Transverse colon (tissue), 4 donors: ENCODE results near the gene PCBP3. TPM values are rescaled to one million over a fixed set of nuclear protein-coding genes. Genes with fewer than 3 reads are reported as not detected.

Experiments
- DNase-seq: peaks from one replicate; pipeline ENCODE4 v3.0.0-alpha.2; 2019
- H3K27ac ChIP-seq, 4 donors: fragments of 200-600 bp; sonication (generic); 2 replicates each; pipeline ENCODE4 v1.5.1; 2016 to 2018; ENCODE audit warnings: inconsistent platforms in 4 of 4
- H3K27me3 ChIP-seq: fragments of 200-600 bp; sonication (generic); 2 replicates; pipeline ENCODE4 v1.5.1; 2017; ENCODE audit warnings: inconsistent platforms
- H3K36me3 ChIP-seq, 4 donors: fragments of 200-600 bp; sonication (generic); 2 replicates each; pipeline ENCODE4 v1.5.1; 2017 to 2019; ENCODE audit warnings: inconsistent platforms in 4 of 4
- H3K4me1 ChIP-seq, 4 donors: fragments of 200-600 bp; sonication (generic); 2 replicates each; pipeline ENCODE4 v1.5.1; 2017 to 2020; ENCODE audit warnings: inconsistent platforms in 4 of 4
- H3K4me3 ChIP-seq, 4 donors: fragments of 200-600 bp; sonication (generic); 1 replicate in 1 of 4; 2 replicates in 3 of 4; pipeline versions ENCODE4 v1.5.1 to v1.6.1; 2017 to 2019; ENCODE audit warnings: inconsistent platforms in 4 of 4
- H3K9me3 ChIP-seq, 2 donors: fragments of 200-600 bp; sonication (generic); 2 replicates each; pipeline ENCODE4 v1.5.1; 2017 to 2019; ENCODE audit warnings: inconsistent platforms in 2 of 2
- EP300 ChIP-seq: sonication (generic); formaldehyde crosslinking; IDR thresholded peaks from one replicate; pipeline ENCODE4 v1.6.1; 2017; ENCODE audit warnings: antibody characterized with exemption, low read depth
- POLR2A ChIP-seq: fragments of 450-650 bp; IDR thresholded peaks from one replicate; pipeline ENCODE4 v1.6.1; 2016; ENCODE audit warnings: antibody characterized with exemption, mild to moderate bottlenecking, moderate library complexity
- POLR2AphosphoS5 ChIP-seq, 3 donors: sonication (generic); formaldehyde crosslinking; IDR thresholded peaks; one replicate each; pipeline ENCODE4 v1.6.1; 2016; ENCODE audit warnings: antibody characterized with exemption in 3 of 3
- WGBS, 2 donors: methylation state at CpG; one replicate each; pipeline ENCODE4 v1.1.5; 2018; ENCODE audit warnings: low coverage in 1 of 2; 5-methylcytosine and 5-hydroxymethylcytosine counted together
- in situ Hi-C, 4 donors: fragments of 200-750 bp; cut with MboI; loops; one replicate each; pipeline versions ENCODE4 v1.15.0 to v1.15.1; 2017; ENCODE audit warnings: low sequenced_read_pairs in 3 of 4, low pct_ligation_motif_present in 1 of 4, low pct_unique_long_range_greater_than_20kb in 1 of 4
- intact Hi-C: fragments of 100-400 bp; cut with DNase I; formaldehyde crosslinking; loops from one replicate; pipeline ENCODE4 v1.15.1; 2023; ENCODE audit warnings: low total_unique reads
- total RNA-seq, 4 donors: library from RNA; depleted of rRNA; stranded (reverse); fragments of >200 nt; gene quantifications; one replicate each; pipeline ENCODE4 v1.1.0, GENCODE V29; 2016
- TF ChIP-seq, protein P1 (sequence below), 5 experiments: fragments of 200-600 bp in 3 of 5; fragments of 450-650 bp in 2 of 5; sonication (generic) in 3 of 5; IDR thresholded peaks; 1 replicate in 2 of 5; 2 replicates in 3 of 5; pipeline ENCODE4 v1.5.1; 2016 to 2017; ENCODE audit warnings: antibody characterized with exemption in 5 of 5, inconsistent platforms in 3 of 5, mild to moderate bottlenecking in 2 of 5, moderate library complexity in 1 of 5

Gene PCBP3
- total RNA-seq, 4 donors from 2014 or later: 0.80 to 7.8 (median 5.3) TPM

DNA sequence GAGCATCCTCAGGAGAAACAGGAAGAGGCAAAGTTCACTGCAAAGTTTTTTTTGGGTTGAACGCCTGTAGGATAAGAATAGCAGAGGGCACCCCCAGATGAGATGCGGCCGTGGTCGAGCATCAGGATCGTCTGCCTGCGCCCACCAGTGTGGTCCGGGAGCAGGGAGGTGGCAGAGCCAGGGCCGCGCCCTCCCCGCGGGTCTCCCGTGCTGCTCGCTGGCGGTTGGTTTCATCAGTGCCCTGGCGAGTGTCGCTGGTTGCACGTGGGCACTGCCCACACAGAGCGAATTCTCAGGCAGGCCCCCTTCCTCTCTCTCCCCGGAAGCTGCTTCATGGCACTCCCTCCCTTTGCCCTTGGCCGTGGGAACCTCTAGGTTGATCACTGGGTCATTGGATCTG, 120.0 kb downstream of the PCBP3 start:
- intact Hi-C loops (no loop called here), in situ Hi-C loops (no loop called here)
- Histone ChIP-seq H3K4me3 (no peak overlapping the region), H3K9me3 (no peaks in the 10 kb centered on the region), H3K27ac (no peak overlapping the region), H3K36me3 (no peaks in the 10 kb centered on the region), H3K27me3 (no peaks in the 10 kb centered on the region), H3K4me1 (no peaks in the 10 kb centered on the region)
- TF ChIP-seq POLR2A: no peak
- no peak for TF ChIP-seq POLR2AphosphoS5 (IDR thresholded peaks at IDR 0.05)
- no peak for TF ChIP-seq EP300
- TF ChIP-seq, protein P1, sequence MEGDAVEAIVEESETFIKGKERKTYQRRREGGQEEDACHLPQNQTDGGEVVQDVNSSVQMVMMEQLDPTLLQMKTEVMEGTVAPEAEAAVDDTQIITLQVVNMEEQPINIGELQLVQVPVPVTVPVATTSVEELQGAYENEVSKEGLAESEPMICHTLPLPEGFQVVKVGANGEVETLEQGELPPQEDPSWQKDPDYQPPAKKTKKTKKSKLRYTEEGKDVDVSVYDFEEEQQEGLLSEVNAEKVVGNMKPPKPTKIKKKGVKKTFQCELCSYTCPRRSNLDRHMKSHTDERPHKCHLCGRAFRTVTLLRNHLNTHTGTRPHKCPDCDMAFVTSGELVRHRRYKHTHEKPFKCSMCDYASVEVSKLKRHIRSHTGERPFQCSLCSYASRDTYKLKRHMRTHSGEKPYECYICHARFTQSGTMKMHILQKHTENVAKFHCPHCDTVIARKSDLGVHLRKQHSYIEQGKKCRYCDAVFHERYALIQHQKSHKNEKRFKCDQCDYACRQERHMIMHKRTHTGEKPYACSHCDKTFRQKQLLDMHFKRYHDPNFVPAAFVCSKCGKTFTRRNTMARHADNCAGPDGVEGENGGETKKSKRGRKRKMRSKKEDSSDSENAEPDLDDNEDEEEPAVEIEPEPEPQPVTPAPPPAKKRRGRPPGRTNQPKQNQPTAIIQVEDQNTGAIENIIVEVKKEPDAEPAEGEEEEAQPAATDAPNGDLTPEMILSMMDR (IDR thresholded peaks at IDR 0.05): no peak
- DNase-seq: no peak
- 82 to 85% methylated on average over 15 to 20 of the region's 20 CpGs for WGBS, 2 donors

DNA sequence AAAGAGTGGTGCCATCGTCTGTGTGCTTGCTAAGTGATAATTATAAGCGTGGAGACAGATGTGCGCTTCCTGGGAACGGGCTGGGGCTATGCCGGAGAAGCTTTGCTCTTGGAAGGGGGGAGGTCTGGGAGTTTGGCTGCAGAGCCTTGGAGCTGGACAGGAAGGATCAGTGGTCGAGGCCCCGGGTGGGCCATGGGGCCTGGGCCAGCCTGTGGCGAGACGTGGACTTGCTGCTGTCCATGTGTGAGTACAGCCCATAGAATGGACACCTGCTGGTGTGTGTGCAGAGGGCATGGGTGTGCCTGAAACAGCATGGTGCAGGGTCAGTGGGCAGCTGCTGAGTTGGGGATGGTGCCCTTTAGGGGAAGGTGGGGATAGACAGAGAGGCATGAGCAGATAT, 121.3 kb downstream of the PCBP3 start:
- in situ Hi-C loops: no loop called here
- no peak for DNase-seq
- TF ChIP-seq, protein P1 (IDR thresholded peaks at IDR 0.05): no peak
- no peak for TF ChIP-seq POLR2A
- TF ChIP-seq POLR2AphosphoS5 (IDR thresholded peaks at IDR 0.05): no peak
- no peak for TF ChIP-seq EP300
- H3K4me1 ChIP-seq: no peaks in the 10 kb centered on the region
- no peak overlapping the region for H3K4me3 ChIP-seq
- H3K36me3 ChIP-seq: no peaks in the 10 kb centered on the region
- H3K27me3 ChIP-seq: no peaks in the 10 kb centered on the region
- WGBS, 2 donors: 94% methylated on average over 9 of the region's 9 CpGs; no CpG with 5 or more reads in 1 of the 2 donors
- H3K9me3 ChIP-seq: no peaks in the 10 kb centered on the region
- no peak overlapping the region for H3K27ac ChIP-seq
- intact Hi-C loops: no loop called here

DNA sequence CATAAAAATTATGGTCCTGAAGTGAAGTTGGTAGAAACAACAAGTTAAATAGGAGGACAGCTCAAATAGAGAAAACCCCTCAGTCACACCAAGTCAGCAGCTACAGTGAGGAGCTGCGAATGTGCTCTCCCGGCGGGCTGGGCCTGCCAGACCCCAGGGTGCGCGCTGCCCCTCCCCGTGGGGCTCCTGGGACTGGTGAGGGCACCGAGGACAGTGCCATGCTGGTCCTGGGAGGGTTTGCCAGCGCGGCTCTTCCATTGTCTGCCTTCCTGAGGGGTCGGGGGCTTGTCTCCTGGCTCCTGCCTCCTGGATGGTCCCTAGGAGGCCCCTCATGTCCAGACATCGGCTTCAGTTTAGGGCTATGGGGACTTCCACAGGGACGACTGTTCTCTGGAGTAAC, 121.8 kb downstream of the PCBP3 start:
- H3K27me3 ChIP-seq: no peaks in the 10 kb centered on the region
- 90% methylated on average over 12 of the region's 12 CpGs; no CpG with 5 or more reads in 1 of the 2 donors for WGBS, 2 donors
- H3K4me3 ChIP-seq: no peak overlapping the region
- in situ Hi-C loops (no loop called here), intact Hi-C loops (no loop called here)
- H3K4me1 ChIP-seq: no peaks in the 10 kb centered on the region
- DNase-seq: no peak
- H3K27ac ChIP-seq: no peak overlapping the region
- TF ChIP-seq, protein P1 (IDR thresholded peaks at IDR 0.05): no peak
- TF ChIP-seq POLR2A (no peak), POLR2AphosphoS5 (IDR thresholded peaks at IDR 0.05) (no peak)
- H3K36me3 ChIP-seq: no peaks in the 10 kb centered on the region
- no peaks in the 10 kb centered on the region for H3K9me3 ChIP-seq

DNA sequence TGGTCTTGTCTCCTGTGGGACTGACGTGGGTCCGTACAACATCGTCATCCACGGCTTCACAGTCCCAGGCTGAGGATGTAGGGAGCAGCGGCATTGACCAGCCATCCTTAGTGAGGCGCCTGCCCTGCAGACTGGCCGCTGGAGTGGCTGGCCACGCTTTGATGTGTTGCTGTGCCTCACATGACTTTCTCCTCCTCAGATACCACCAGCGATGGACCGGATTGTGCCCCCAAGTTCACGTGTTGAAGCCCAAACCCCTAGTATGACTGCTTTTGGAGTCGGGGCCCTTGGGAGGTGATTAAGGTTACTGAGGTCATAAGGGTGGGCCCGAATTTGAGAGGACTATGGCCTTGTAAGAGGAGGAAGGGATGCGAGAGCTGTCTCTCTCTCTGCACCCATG, 122.5 kb downstream of the PCBP3 start:
- in situ Hi-C loops: no loop called here
- intact Hi-C loops: no loop called here

More for the DNA sequence above, 122.5 kb downstream of the PCBP3 start:
- H3K27ac ChIP-seq: no peak overlapping the region
- H3K27me3 ChIP-seq: no peaks in the 10 kb centered on the region
- TF ChIP-seq POLR2A (no peak), EP300 (no peak), POLR2AphosphoS5 (IDR thresholded peaks at IDR 0.05) (no peak)
- TF ChIP-seq, protein P1 (IDR thresholded peaks at IDR 0.05): no peak
- H3K4me1 ChIP-seq: no peaks in the 10 kb centered on the region
- 85% methylated on average over 14 of the region's 14 CpGs; no CpG with 5 or more reads in 1 of the 2 donors for whole genome bisulfite sequencing, 2 donors
- no peak for DNase-seq
- H3K4me3 ChIP-seq: no peak overlapping the region
- H3K9me3 ChIP-seq: no peaks in the 10 kb centered on the region
- H3K36me3 ChIP-seq: no peaks in the 10 kb centered on the region
